KMS-11 (cell line): ENCODE data around the gene ICE2.

Source experiments
- H2AFZ ChIP-seq: fragments of 200-600 bp; sonication (generic); 2 replicates; pipeline ENCODE4 v1.6.1; 2016; ENCODE audit warnings: antibody characterized with exemption, mixed run types, low read depth
- H3K27ac ChIP-seq: fragments of 200-600 bp; sonication (generic); 2 replicates; pipeline ENCODE4 v1.6.1; 2016; ENCODE audit warnings: mild to moderate bottlenecking, mixed run types
- H3K27me3 ChIP-seq: fragments of 200-600 bp; sonication (generic); 2 replicates; pipeline ENCODE4 v1.6.1; 2017; ENCODE audit warnings: mild to moderate bottlenecking, low read depth, mixed run types, moderate library complexity; ENCODE audit not compliant: insufficient read depth
- H3K36me3 ChIP-seq: fragments of 200-600 bp; sonication (generic); 2 replicates; pipeline ENCODE4 v1.6.1; 2017; ENCODE audit warnings: mild to moderate bottlenecking, mixed run types; ENCODE audit not compliant: insufficient read depth
- H3K4me1 ChIP-seq: fragments of 200-600 bp; sonication (generic); 2 replicates; pipeline ENCODE4 v1.6.1; 2016; ENCODE audit warnings: mild to moderate bottlenecking, low read depth, mixed run types; ENCODE audit not compliant: poor library complexity, severe bottlenecking
- H3K4me2 ChIP-seq: fragments of 200-600 bp; sonication (generic); 2 replicates; pipeline ENCODE4 v1.7.0; 2016; ENCODE audit warnings: mild to moderate bottlenecking, mixed run types
- H3K4me3 ChIP-seq: fragments of 200-600 bp; sonication (generic); IDR thresholded peaks from 2 replicates; pipeline ENCODE4 v1.6.1; 2017; ENCODE audit warnings: low read depth, low read length, mixed read lengths; ENCODE audit not compliant: insufficient read depth
- H3K79me2 ChIP-seq: fragments of 200-600 bp; sonication (generic); 2 replicates; pipeline ENCODE4 v1.6.1; 2016; ENCODE audit warnings: low read depth, mixed run types; ENCODE audit not compliant: insufficient read depth
- H3K9ac ChIP-seq: fragments of 200-600 bp; sonication (generic); 2 replicates; pipeline ENCODE4 v1.6.1; 2016; ENCODE audit warnings: mild to moderate bottlenecking, mixed run types
- H4K20me1 ChIP-seq: fragments of 200-600 bp; sonication (generic); 2 replicates; pipeline ENCODE4 v1.6.1; 2016; ENCODE audit warnings: mild to moderate bottlenecking, mixed run types; ENCODE audit not compliant: insufficient read depth
- CTCF ChIP-seq: fragments of 200-600 bp; sonication (generic); conservative IDR thresholded peaks from 2 replicates; pipeline ENCODE4 v1.6.1; 2017; ENCODE audit warnings: low read depth, mild to moderate bottlenecking, antibody characterized with exemption, low read length, moderate library complexity, mixed read lengths

The ICE2 gene

DNA sequence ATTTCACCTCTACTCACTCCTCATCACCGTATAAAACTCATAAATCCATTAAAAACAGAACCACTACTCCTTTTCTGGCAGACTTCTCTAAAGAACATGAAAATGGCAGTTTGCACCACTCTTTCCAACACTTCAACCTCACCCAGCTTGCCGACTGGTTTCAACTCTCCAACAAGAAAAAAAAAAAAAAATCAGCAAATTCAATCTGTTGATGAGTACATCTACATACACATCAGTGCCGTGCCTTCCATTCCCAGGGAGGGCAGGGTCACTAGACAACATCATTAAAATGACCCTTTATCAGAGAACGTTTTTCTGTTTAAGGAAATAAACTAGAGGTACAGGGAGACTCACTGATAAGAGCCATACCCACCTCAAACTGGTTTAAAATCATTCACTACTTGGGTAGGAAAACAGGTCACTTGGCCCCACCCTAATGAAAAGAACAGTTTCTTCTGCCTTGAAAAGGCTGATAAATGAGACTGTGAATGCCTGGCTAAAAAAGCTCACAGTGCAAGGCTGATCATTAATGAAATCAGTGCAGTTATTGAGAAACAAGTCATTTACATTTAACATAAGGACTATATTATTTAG is 87.1 kb downstream of the ICE2 start:
- no peak overlapping the region for H3K4me3 ChIP-seq
- TF ChIP-seq CTCF = no peak
- H4K20me1 ChIP-seq = peaks cover 9% of the 10 kb centered on the region
- no peak overlapping the region; the same call in 1 of the 2 replicates for H3K4me2 ChIP-seq
- H3K79me2 ChIP-seq = peaks cover 96% of the 10 kb centered on the region
- H3K27ac ChIP-seq = peak overlapping the region; percentile 8; the same call in 1 of the 2 replicates
- no peaks in the 10 kb centered on the region for H3K27me3 ChIP-seq
- H3K9ac ChIP-seq = no peak overlapping the region
- H3K4me1 ChIP-seq = peaks cover 83% of the 10 kb centered on the region
- no peak overlapping the region for H2AFZ ChIP-seq
- no peaks in the 10 kb centered on the region; the same call in 1 of the 2 replicates for H3K36me3 ChIP-seq

- peaks cover 77% of the 10 kb centered on the region for H3K4me1 ChIP-seq
- H3K79me2 ChIP-seq = peaks cover 96% of the 10 kb centered on the region
- no peaks in the 10 kb centered on the region; the same call in 1 of the 2 replicates for H3K36me3 ChIP-seq
- peak overlapping the region; percentile 8; the same call in 1 of the 2 replicates for H3K4me2 ChIP-seq
- H2AFZ ChIP-seq = no peak overlapping the region
- H4K20me1 ChIP-seq = peaks cover 12% of the 10 kb centered on the region
- no peak overlapping the region for H3K4me3 ChIP-seq
- H3K9ac ChIP-seq = no peak overlapping the region
- no peaks in the 10 kb centered on the region for H3K27me3 ChIP-seq
- TF ChIP-seq CTCF = no peak
- H3K27ac ChIP-seq = no peak overlapping the region
These were observed 88.0 kb downstream of the ICE2 start for GRCh38 chr15:60390871-60391501.

GRCh38 chr15:60390231-60390630 is 88.7 kb downstream of the ICE2 start:
- H3K9ac ChIP-seq = no peak overlapping the region
- peaks cover 12% of the 10 kb centered on the region for H4K20me1 ChIP-seq
- no peaks in the 10 kb centered on the region; the same call in 1 of the 2 replicates for H3K36me3 ChIP-seq
- peaks cover 69% of the 10 kb centered on the region for H3K4me1 ChIP-seq
- peak overlapping the region; percentile 67; the same call in 1 of the 2 replicates for H3K27ac ChIP-seq
- H3K4me2 ChIP-seq = peak overlapping the region; percentile 94; the same call in 1 of the 2 replicates
- no peak for TF ChIP-seq CTCF
- H3K4me3 ChIP-seq = no peak overlapping the region
- peaks cover 93% of the 10 kb centered on the region for H3K79me2 ChIP-seq
- no peak overlapping the region for H2AFZ ChIP-seq
- H3K27me3 ChIP-seq = no peaks in the 10 kb centered on the region

DNA sequence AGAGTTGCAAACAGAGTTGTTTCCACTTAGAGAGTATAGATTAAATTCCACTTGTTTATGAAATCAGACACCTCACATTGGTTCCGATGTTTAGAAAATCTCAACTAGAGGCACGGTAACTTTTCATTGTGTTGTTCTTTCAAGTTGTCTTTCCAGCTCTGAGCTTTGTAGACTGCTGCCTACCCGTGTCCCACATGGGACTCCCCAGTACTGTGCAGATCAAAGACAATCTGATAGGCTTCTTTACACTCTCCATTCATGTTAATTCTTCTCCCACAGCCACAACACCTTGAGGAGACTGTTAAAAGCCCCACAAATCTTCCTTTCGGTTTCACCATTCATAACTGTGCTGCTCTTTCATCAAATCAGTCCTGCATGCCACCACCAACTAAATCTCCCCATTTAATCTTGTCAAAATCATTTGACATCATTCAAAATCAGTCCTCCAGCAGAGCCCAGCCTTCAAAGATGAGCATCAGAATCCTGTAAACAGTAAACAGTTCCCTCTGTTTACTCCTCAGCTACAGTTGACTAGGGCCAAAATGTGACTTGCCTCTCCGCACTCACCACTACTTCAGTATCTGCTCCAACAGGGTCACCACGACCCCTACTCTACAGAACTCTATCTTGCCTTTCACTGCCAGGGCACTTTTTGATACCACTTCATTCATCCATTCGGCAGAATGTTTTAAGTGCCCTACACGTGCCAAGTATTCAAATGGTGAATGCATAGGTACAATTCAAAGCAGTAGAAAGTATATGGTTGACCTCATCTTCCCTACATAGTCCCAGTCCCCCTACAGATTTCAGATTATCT is 89.5 kb downstream of the ICE2 start:
- H3K4me2 ChIP-seq = peak overlapping the region; percentile 94
- H3K4me1 ChIP-seq = peaks cover 63% of the 10 kb centered on the region
- H3K27me3 ChIP-seq = no peaks in the 10 kb centered on the region
- H3K9ac ChIP-seq = peak overlapping the region; percentile 28; the same call in 1 of the 2 replicates
- H3K4me3 ChIP-seq = no peak overlapping the region
- H3K79me2 ChIP-seq = peaks cover 93% of the 10 kb centered on the region
- no peak overlapping the region for H2AFZ ChIP-seq
- H4K20me1 ChIP-seq = peaks cover 12% of the 10 kb centered on the region
- no peaks in the 10 kb centered on the region; the same call in 1 of the 2 replicates for H3K36me3 ChIP-seq
- peak overlapping the region; percentile 67 for H3K27ac ChIP-seq
- TF ChIP-seq CTCF = no peak
